ENCODE measurements around the gene EIF3A. TPM values are rescaled to one million over a fixed set of nuclear protein-coding genes. Genes with fewer than 3 reads are reported as not detected.
"Not testable (repeated sequence)": the region's sequence is repeated elsewhere in the genome, so short reads cannot be mapped to it uniquely, and the experiment has no call there.

The EIF3A gene
- polyA plus RNA-seq, 3 donors: 18.8 to 49.1 (median 24.2) TPM

DNA sequence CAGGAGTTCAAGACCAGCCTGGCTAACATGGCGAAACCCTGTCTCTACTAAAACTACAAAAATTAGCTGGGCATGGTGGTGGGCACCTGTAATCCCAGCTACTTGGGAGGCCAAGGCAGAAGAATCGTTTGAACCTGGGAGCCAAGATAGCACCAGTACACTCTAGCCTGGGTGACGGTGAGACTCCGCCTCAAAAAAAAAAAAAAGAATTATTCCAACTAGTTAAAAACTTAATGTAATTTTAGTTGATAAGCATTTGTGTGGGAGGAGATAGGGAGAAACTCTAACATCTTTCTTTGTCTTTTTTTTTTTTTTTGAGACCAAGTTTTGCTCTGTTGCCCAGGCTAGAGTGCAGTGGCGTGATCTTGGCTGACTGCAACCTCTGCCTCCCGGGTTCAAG, 26.5 kb upstream of the EIF3A start:
- H3K9me3 ChIP-seq (replicated peaks in 1 of 2; ENCODE audit: control insufficient read depth in 1 of 2, insufficient read depth in 1 of 2, low read length in 2 of 2); H2AFZ ChIP-seq (ENCODE audit: insufficient read depth, low read depth, low read length, poor library complexity, severe bottlenecking); H3K4me3 Mint-ChIP-seq; intact Hi-C loops (cut with micrococcal nuclease); DNase-seq; H4K20me1 ChIP-seq (ENCODE audit: insufficient read depth, low read length); H3K9ac ChIP-seq (ENCODE audit: insufficient read depth, low read length, poor library complexity, severe bottlenecking); H3K4me3 ChIP-seq (replicated peaks in 1 of 3; ENCODE audit: low read depth in 2 of 3, low read length in 3 of 3); H3K27me3 Mint-ChIP-seq (ENCODE audit: low read depth in 3 of 3); H3K4me2 ChIP-seq (replicated peaks; ENCODE audit: extremely low read depth, low read length, poor library complexity, severe bottlenecking); H3K9me3 Mint-ChIP-seq; H3K27me3 ChIP-seq (ENCODE audit: control insufficient read depth in 2 of 2, insufficient read depth in 2 of 2, low read length in 2 of 2): not testable (repeated sequence)
- H3K4me1 Mint-ChIP-seq: peaks cover 51% of the 10 kb centered on the region
- peaks cover 23 to 24% of the 10 kb centered on the region in 2 donors for H3K36me3 ChIP-seq (replicated peaks in 1 of 2; ENCODE audit: control insufficient read depth in 1 of 2, insufficient read depth in 2 of 2, low read length in 2 of 2)
- H3K4me1 ChIP-seq (ENCODE audit: control insufficient read depth in 1 of 2, insufficient read depth in 2 of 2, low read length in 2 of 2): peaks cover 59 to 64% of the 10 kb centered on the region in 2 donors
- no CpG with 5 or more reads among the region's 6 CpGs for WGBS (ENCODE audit: insufficient coverage)
- peaks cover 57% of the 10 kb centered on the region for H3K79me2 ChIP-seq (ENCODE audit: insufficient read depth, low read length)
- H3K36me3 Mint-ChIP-seq: peaks cover 22 to 47% of the 10 kb centered on the region in 2 donors
- peak overlapping the region; percentile 81 to 93 (median 89) for H3K27ac Mint-ChIP-seq
- H3K27ac ChIP-seq (ENCODE audit: low read depth in 1 of 2, low read length in 2 of 2): peak overlapping the region; percentile 64 to 83

DNA sequence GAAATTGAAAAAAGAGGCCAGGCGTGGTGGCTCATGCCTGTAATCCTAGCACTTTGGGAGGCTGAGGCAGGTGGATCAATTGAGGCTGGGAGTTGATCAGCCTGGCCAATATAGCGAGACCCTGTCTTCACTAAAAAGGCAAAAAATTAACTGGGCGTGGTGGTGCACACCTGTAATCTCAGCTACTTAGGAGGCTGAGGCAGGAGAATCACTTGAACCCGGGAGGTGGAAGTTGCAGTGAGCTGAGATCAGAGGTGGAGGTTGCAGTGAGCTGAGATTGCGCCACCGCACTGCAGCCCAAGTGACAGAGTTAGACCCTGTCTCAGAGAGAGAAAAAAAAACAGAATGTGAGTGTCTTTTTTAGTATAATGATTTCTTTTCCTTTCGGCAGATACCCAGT, 25.3 kb upstream of the EIF3A start:
- Mint-ChIP-seq H3K4me1 (peaks cover 43% of the 10 kb centered on the region), H3K36me3 (peaks cover 16 to 36% of the 10 kb centered on the region in 2 donors), H3K4me3 (peak overlapping the region in 1 of 2 donors; percentile 4), H3K27ac (peak overlapping the region in 6 of 7 donors; percentile 25 to 93 (median 79))
- Histone ChIP-seq H3K27ac (ENCODE audit: low read depth in 1 of 2, low read length in 2 of 2) (peak overlapping the region; percentile 20 to 83), H3K36me3 (replicated peaks in 1 of 2; ENCODE audit: control insufficient read depth in 1 of 2, insufficient read depth in 2 of 2, low read length in 2 of 2) (peaks cover 19 to 20% of the 10 kb centered on the region in 2 donors), H3K4me3 (replicated peaks in 1 of 3; ENCODE audit: low read depth in 2 of 3, low read length in 3 of 3) (peak overlapping the region in 1 of 3 experiments; percentile 90), H3K4me2 (replicated peaks; ENCODE audit: extremely low read depth, low read length, poor library complexity, severe bottlenecking) (peak overlapping the region; percentile 82), H3K4me1 (ENCODE audit: control insufficient read depth in 1 of 2, insufficient read depth in 2 of 2, low read length in 2 of 2) (peaks cover 52 to 58% of the 10 kb centered on the region in 2 donors), H3K79me2 (ENCODE audit: insufficient read depth, low read length) (peaks cover 54% of the 10 kb centered on the region)
- H3K9ac ChIP-seq (ENCODE audit: insufficient read depth, low read length, poor library complexity, severe bottlenecking); H2AFZ ChIP-seq (ENCODE audit: insufficient read depth, low read depth, low read length, poor library complexity, severe bottlenecking); H3K9me3 Mint-ChIP-seq; H4K20me1 ChIP-seq (ENCODE audit: insufficient read depth, low read length); H3K27me3 ChIP-seq (ENCODE audit: control insufficient read depth in 2 of 2, insufficient read depth in 2 of 2, low read length in 2 of 2); intact Hi-C loops (cut with micrococcal nuclease); H3K9me3 ChIP-seq (replicated peaks in 1 of 2; ENCODE audit: control insufficient read depth in 1 of 2, insufficient read depth in 1 of 2, low read length in 2 of 2); DNase-seq; H3K27me3 Mint-ChIP-seq (ENCODE audit: low read depth in 3 of 3): not testable (repeated sequence)
- 74% methylated on average over 5 of the region's 7 CpGs for WGBS (ENCODE audit: insufficient coverage)

DNA sequence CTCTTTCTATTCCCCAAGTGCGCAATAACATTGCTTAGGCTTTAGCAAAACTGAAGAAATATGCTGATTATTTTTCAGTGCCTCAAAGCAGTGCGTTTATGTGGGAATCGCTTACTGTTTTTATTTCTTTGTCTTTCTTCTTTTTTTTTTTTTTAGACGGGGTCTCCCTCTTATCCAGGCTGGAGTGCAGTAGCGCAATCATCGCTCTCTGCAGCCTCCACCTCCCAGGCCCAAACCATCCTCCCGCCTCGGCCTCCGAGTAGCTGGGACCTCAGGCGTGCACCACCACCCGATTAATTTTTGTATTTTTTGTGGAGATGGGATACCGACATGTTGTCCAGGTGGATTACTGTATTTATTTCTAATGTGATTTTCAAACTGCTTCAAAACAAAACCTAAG, 24.5 kb upstream of the EIF3A start:
- Mint-ChIP-seq H3K4me3 (peak overlapping the region; percentile 80 to 87), H3K4me1 (peaks cover 50% of the 10 kb centered on the region), H3K9me3 (peaks cover 0 to 3% (median 2%) of the 10 kb centered on the region in 7 donors), H3K27ac (peak overlapping the region in 5 of 7 donors; percentile 67 to 91 (median 77)), H3K36me3 (peaks cover 12 to 28% of the 10 kb centered on the region in 2 donors), H3K27me3 (ENCODE audit: low read depth in 3 of 3) (peaks cover 0 to 5% (median 1%) of the 10 kb centered on the region in 3 donors)
- Histone ChIP-seq H3K4me3 (replicated peaks in 1 of 3; ENCODE audit: low read depth in 2 of 3, low read length in 3 of 3) (peak overlapping the region; percentile 80 to 95 (median 90)), H3K36me3 (replicated peaks in 1 of 2; ENCODE audit: control insufficient read depth in 1 of 2, insufficient read depth in 2 of 2, low read length in 2 of 2) (peaks cover 11 to 14% of the 10 kb centered on the region in 2 donors), H3K27me3 (ENCODE audit: control insufficient read depth in 2 of 2, insufficient read depth in 2 of 2, low read length in 2 of 2) (no peaks in the 10 kb centered on the region), H3K4me1 (ENCODE audit: control insufficient read depth in 1 of 2, insufficient read depth in 2 of 2, low read length in 2 of 2) (peaks cover 60 to 64% of the 10 kb centered on the region in 2 donors), H4K20me1 (ENCODE audit: insufficient read depth, low read length) (no peaks in the 10 kb centered on the region), H2AFZ (ENCODE audit: insufficient read depth, low read depth, low read length, poor library complexity, severe bottlenecking) (no peak overlapping the region), H3K27ac (ENCODE audit: low read depth in 1 of 2, low read length in 2 of 2) (peak overlapping the region in 1 of 2 donors; percentile 83), H3K9ac (ENCODE audit: insufficient read depth, low read length, poor library complexity, severe bottlenecking) (no peak overlapping the region), H3K4me2 (replicated peaks; ENCODE audit: extremely low read depth, low read length, poor library complexity, severe bottlenecking) (peak overlapping the region; percentile 82), H3K9me3 (replicated peaks in 1 of 2; ENCODE audit: control insufficient read depth in 1 of 2, insufficient read depth in 1 of 2, low read length in 2 of 2) (no peaks in the 10 kb centered on the region), H3K79me2 (ENCODE audit: insufficient read depth, low read length) (peaks cover 46% of the 10 kb centered on the region)
- DNase-seq: no peak
- WGBS (ENCODE audit: insufficient coverage): no CpG with 5 or more reads among the region's 12 CpGs
- intact Hi-C loops (cut with micrococcal nuclease): no loop called here
- TF ChIP-seq, protein P1, sequence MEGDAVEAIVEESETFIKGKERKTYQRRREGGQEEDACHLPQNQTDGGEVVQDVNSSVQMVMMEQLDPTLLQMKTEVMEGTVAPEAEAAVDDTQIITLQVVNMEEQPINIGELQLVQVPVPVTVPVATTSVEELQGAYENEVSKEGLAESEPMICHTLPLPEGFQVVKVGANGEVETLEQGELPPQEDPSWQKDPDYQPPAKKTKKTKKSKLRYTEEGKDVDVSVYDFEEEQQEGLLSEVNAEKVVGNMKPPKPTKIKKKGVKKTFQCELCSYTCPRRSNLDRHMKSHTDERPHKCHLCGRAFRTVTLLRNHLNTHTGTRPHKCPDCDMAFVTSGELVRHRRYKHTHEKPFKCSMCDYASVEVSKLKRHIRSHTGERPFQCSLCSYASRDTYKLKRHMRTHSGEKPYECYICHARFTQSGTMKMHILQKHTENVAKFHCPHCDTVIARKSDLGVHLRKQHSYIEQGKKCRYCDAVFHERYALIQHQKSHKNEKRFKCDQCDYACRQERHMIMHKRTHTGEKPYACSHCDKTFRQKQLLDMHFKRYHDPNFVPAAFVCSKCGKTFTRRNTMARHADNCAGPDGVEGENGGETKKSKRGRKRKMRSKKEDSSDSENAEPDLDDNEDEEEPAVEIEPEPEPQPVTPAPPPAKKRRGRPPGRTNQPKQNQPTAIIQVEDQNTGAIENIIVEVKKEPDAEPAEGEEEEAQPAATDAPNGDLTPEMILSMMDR (IDR thresholded peaks at IDR 0.05): no peak
